H9 (cell line): Measurements from ENCODE around the gene DAAM1. TPM values are rescaled to one million over a fixed set of nuclear protein-coding genes. Genes with fewer than 3 reads are reported as not detected.

Experiments used
- DNase-seq: peaks from one replicate; pipeline ENCODE4 v3.0.0-alpha.2; 2017
- H2AFZ ChIP-seq: one replicate; pipeline ENCODE4 v1.6.1; 2013; ENCODE audit warnings: mild to moderate bottlenecking, low read length, control low read depth, moderate library complexity
- H2AK5ac ChIP-seq: 2 replicates; pipeline ENCODE4 v1.6.1; 2013; ENCODE audit warnings: low read length, control low read depth, mixed read lengths; ENCODE audit not compliant: insufficient read length
- H2BK120ac ChIP-seq: one replicate; pipeline ENCODE4 v1.6.1; 2013; ENCODE audit warnings: low read depth, mild to moderate bottlenecking, low read length, control low read depth, inconsistent platforms; ENCODE audit not compliant: poor library complexity, severe bottlenecking
- H2BK12ac ChIP-seq: 2 replicates; pipeline ENCODE4 v1.6.1; 2013; ENCODE audit warnings: low read length, control low read depth, mixed read lengths, low read depth; ENCODE audit not compliant: insufficient read length
- H2BK15ac ChIP-seq: 2 replicates; pipeline ENCODE4 v1.6.1; 2013; ENCODE audit warnings: low read depth, low read length, control low read depth
- H2BK20ac ChIP-seq: one replicate; pipeline ENCODE4 v1.6.1; 2013; ENCODE audit warnings: low read depth, mild to moderate bottlenecking, low read length, control low read depth, inconsistent platforms; ENCODE audit not compliant: poor library complexity, severe bottlenecking
- H2BK5ac ChIP-seq: 2 replicates; pipeline ENCODE4 v1.6.1; 2013; ENCODE audit warnings: low read length, control low read depth, mixed read lengths; ENCODE audit not compliant: insufficient read length
- H3K14ac ChIP-seq: 2 replicates; pipeline ENCODE4 v1.6.1; 2013; ENCODE audit warnings: low read length, control low read depth; ENCODE audit not compliant: insufficient read depth
- H3K18ac ChIP-seq: 2 replicates; pipeline ENCODE4 v1.6.1; 2013; ENCODE audit warnings: low read depth, mild to moderate bottlenecking, mixed read lengths, low read length, control low read depth; ENCODE audit not compliant: insufficient read length
- H3K23ac ChIP-seq: 2 replicates; pipeline ENCODE4 v1.6.1; 2013; ENCODE audit warnings: low read length, control low read depth, mixed read lengths, low read depth; ENCODE audit not compliant: insufficient read length
- H3K23me2 ChIP-seq: 2 replicates; pipeline ENCODE4 v1.6.1; 2013; ENCODE audit warnings: low read depth, mild to moderate bottlenecking, mixed read lengths, low read length, control low read depth; ENCODE audit not compliant: insufficient read length, poor library complexity, severe bottlenecking
- H3K27ac ChIP-seq: 2 replicates; pipeline ENCODE4 v1.5.1; 2013; ENCODE audit warnings: low read length, control low read depth, mixed read lengths, low read depth; ENCODE audit not compliant: insufficient read length
- H3K27me3 ChIP-seq: 2 replicates; pipeline ENCODE4 v1.6.1; 2013; ENCODE audit warnings: low read length, control low read depth, inconsistent platforms; ENCODE audit not compliant: insufficient read depth
- H3K4ac ChIP-seq: 2 replicates; pipeline ENCODE4 v1.6.1; 2013; ENCODE audit warnings: low read depth, mild to moderate bottlenecking, control low read depth, inconsistent platforms, low read length, moderate library complexity
- H3K4me1 ChIP-seq: 2 replicates; pipeline ENCODE4 v1.6.1; 2013; ENCODE audit warnings: low read length, control low read depth, inconsistent platforms; ENCODE audit not compliant: insufficient read depth
- H3K4me2 ChIP-seq: 2 replicates; pipeline ENCODE4 v1.6.1; 2013; ENCODE audit warnings: low read length, control low read depth, mixed read lengths; ENCODE audit not compliant: insufficient read length, insufficient read depth
- H3K56ac ChIP-seq: 2 replicates; pipeline ENCODE4 v1.6.1; 2013; ENCODE audit warnings: low read depth, mild to moderate bottlenecking, mixed read lengths, low read length, control low read depth; ENCODE audit not compliant: insufficient read length
- H3K79me1 ChIP-seq: 2 replicates; pipeline ENCODE4 v1.6.1; 2013; ENCODE audit warnings: low read depth, mild to moderate bottlenecking, moderate library complexity, low read length, control low read depth, inconsistent platforms; ENCODE audit not compliant: insufficient read depth, poor library complexity, severe bottlenecking
- H3K79me2 ChIP-seq: 2 replicates; pipeline ENCODE4 v1.6.1; 2013; ENCODE audit warnings: low read length, control low read depth, inconsistent platforms; ENCODE audit not compliant: insufficient read depth
- H3K9ac ChIP-seq: 2 replicates; pipeline ENCODE4 v1.6.1; 2013; ENCODE audit warnings: low read length, control low read depth, mixed read lengths; ENCODE audit not compliant: insufficient read length; ENCODE audit errors: extremely low read depth
- H3K9me3 ChIP-seq: one replicate; pipeline ENCODE4 v1.6.1; 2013; ENCODE audit warnings: low read depth, low read length, inconsistent platforms; ENCODE audit not compliant: control insufficient read depth
- H3T11ph ChIP-seq: one replicate; pipeline ENCODE4 v1.6.1; 2013; ENCODE audit warnings: mild to moderate bottlenecking, low read length, control low read depth, inconsistent platforms
- H4K20me1 ChIP-seq: one replicate; pipeline ENCODE4 v1.6.1; 2013; ENCODE audit not compliant: control insufficient read depth, insufficient read length, insufficient read depth
- H4K5ac ChIP-seq: 2 replicates; pipeline ENCODE4 v1.6.1; 2013; ENCODE audit warnings: low read depth, mild to moderate bottlenecking, mixed read lengths, low read length, control low read depth; ENCODE audit not compliant: insufficient read length
- H4K8ac ChIP-seq: replicated peaks from 2 replicates; pipeline ENCODE4 v1.6.1; 2013; ENCODE audit warnings: low read length, control low read depth, mixed read lengths, low read depth; ENCODE audit not compliant: insufficient read length
- H4K91ac ChIP-seq: 2 replicates; pipeline ENCODE4 v1.6.1; 2013; ENCODE audit warnings: low read depth, mild to moderate bottlenecking, moderate library complexity, mixed read lengths, low read length, control low read depth; ENCODE audit not compliant: insufficient read length
- H3K27ac Mint-ChIP-seq, 3 experiments: 2 replicates in 2 of 3; 3 replicates in 1 of 3; pipeline ENCODE4 v1.8.0; 2020 to 2021; ENCODE audit warnings: mixed read lengths in 3 of 3, mild to moderate bottlenecking in 1 of 3, moderate library complexity in 1 of 3
- H3K27me3 Mint-ChIP-seq: 2 replicates; pipeline ENCODE4 v1.8.0; 2021; ENCODE audit warnings: low read depth, mild to moderate bottlenecking, moderate library complexity, mixed read lengths
- H3K36me3 Mint-ChIP-seq, 3 experiments: 2 replicates in 2 of 3; 3 replicates in 1 of 3; pipeline ENCODE4 v1.8.0; 2020 to 2021; ENCODE audit warnings: low read depth in 3 of 3, mixed read lengths in 3 of 3; ENCODE audit not compliant: insufficient read depth in 1 of 3
- H3K4me1 Mint-ChIP-seq, 2 experiments: 2 replicates each; pipeline ENCODE4 v1.8.0; 2020; ENCODE audit warnings: mixed read lengths in 2 of 2
- H3K4me3 Mint-ChIP-seq, 2 experiments: 2 replicates in 1 of 2; 3 replicates in 1 of 2; pipeline ENCODE4 v1.8.0; 2020 to 2021; ENCODE audit warnings: mild to moderate bottlenecking in 2 of 2, mixed read lengths in 2 of 2, moderate library complexity in 1 of 2
- H3K9me3 Mint-ChIP-seq, 2 experiments: 2 replicates in 1 of 2; 3 replicates in 1 of 2; pipeline ENCODE4 v1.8.0; 2020; ENCODE audit warnings: mild to moderate bottlenecking in 2 of 2, mixed read lengths in 2 of 2, moderate library complexity in 1 of 2
- CTCF ChIP-seq: fragments of 200-600 bp; sonication (generic); conservative IDR thresholded peaks from 3 replicates; pipeline ENCODE4 v1.8.0; 2021; ENCODE audit warnings: antibody characterized with exemption, mild to moderate bottlenecking
- WGBS: extraction: QIAGEN DNeasy Blood & Tissue Kit; methylation state at CpG from one replicate; pipeline ENCODE4 v1.1.7; 2013; ENCODE audit warnings: missing lambda C conversion rate, low lambda C conversion rate, mixed read lengths; ENCODE audit not compliant: insufficient read length; ENCODE audit errors: extremely low coverage; 5-methylcytosine and 5-hydroxymethylcytosine counted together
- total RNA-seq: library from RNA; stranded (reverse); gene quantifications from 2 replicates; pipeline ENCODE4 v1.2.1, GENCODE V29; 2021

The DAAM1 gene
- total RNA-seq, 1 experiment from 2014 or later: 19.5 TPM

- no CpG with 5 or more reads among the region's 3 CpGs for WGBS
- Histone ChIP-seq H3K79me1 (no peaks in the 10 kb centered on the region), H2BK120ac (no peak overlapping the region), H3T11ph (no peak overlapping the region), H4K20me1 (no peaks in the 10 kb centered on the region), H3K18ac (no peak overlapping the region), H3K56ac (no peak overlapping the region), H3K27me3 (no peaks in the 10 kb centered on the region), H3K4ac (no peak overlapping the region), H2BK5ac (no peak overlapping the region), H2BK15ac (no peak overlapping the region), H3K4me1 (peaks cover 15% of the 10 kb centered on the region; the same call in 1 of the 2 replicates), H2AFZ (no peak overlapping the region), H4K8ac (no peak overlapping the region), H3K23ac (no peak overlapping the region), H3K9ac (no peak overlapping the region), H3K14ac (no peak overlapping the region), H3K9me3 (no peaks in the 10 kb centered on the region), H2BK20ac (no peak overlapping the region), H3K27ac (no peak overlapping the region), H2AK5ac (no peak overlapping the region), H3K23me2 (no peaks in the 10 kb centered on the region), H4K91ac (no peak overlapping the region), H2BK12ac (no peak overlapping the region), H4K5ac (no peak overlapping the region), H3K4me2 (no peak overlapping the region), H3K79me2 (no peaks in the 10 kb centered on the region)
- Mint-ChIP-seq H3K4me1 (peaks cover 45 to 54% of the 10 kb centered on the region in 2 experiments), H3K36me3 (peaks cover 5 to 9% (median 8%) of the 10 kb centered on the region in 3 experiments; a peak in 5 of 7 replicates), H3K9me3 (no peaks in the 10 kb centered on the region), H3K27ac (peak overlapping the region in 2 of 3 experiments; percentile 20 to 33; a peak in 4 of 7 replicates), H3K27me3 (no peaks in the 10 kb centered on the region), H3K4me3 (no peak overlapping the region)
- no peak for TF ChIP-seq CTCF
- DNase-seq: no peak
These were observed 148.2 kb downstream of the DAAM1 start for GRCh38 chr14:59336706-59337105.
